Neural cell (in vitro differentiated cells): ENCODE measurements around the gene C4BPA.

ENCODE experiments used
- EP300 ChIP-seq: fragments of 450-650 bp; conservative IDR thresholded peaks from 2 replicates; pipeline ENCODE4 v1.6.1; 2014; ENCODE audit warnings: antibody characterized with exemption, mild to moderate bottlenecking, moderate library complexity; ENCODE audit not compliant: poor library complexity, severe bottlenecking
- EZH2 ChIP-seq: fragments of 200-600, 300-800 bp; shearing (Covaris generic), sonication (generic); IDR thresholded peaks from 2 replicates; pipeline ENCODE4 v1.6.1; 2014; ENCODE audit warnings: antibody characterized with exemption, low read length, borderline replicate concordance, mild to moderate bottlenecking; ENCODE audit not compliant: insufficient read depth, poor library complexity, severe bottlenecking
- MXI1 ChIP-seq: fragments of 450-650 bp; conservative IDR thresholded peaks from 2 replicates; pipeline ENCODE4 v1.6.1; 2014; ENCODE audit warnings: antibody characterized with exemption, mild to moderate bottlenecking; ENCODE audit not compliant: poor library complexity, severe bottlenecking
- POLR2AphosphoS5 ChIP-seq: IDR thresholded peaks from 2 replicates; pipeline ENCODE4 v1.6.1; 2012
- RAD21 ChIP-seq: fragments of 450-650 bp; conservative IDR thresholded peaks from 2 replicates; pipeline ENCODE4 v1.6.1; 2014; ENCODE audit warnings: antibody characterized with exemption, mild to moderate bottlenecking, moderate library complexity
- REST ChIP-seq: IDR thresholded peaks from 2 replicates; pipeline ENCODE4 v1.6.1; 2012; ENCODE audit warnings: borderline replicate concordance
- SMC3 ChIP-seq: fragments of 450-650 bp; conservative IDR thresholded peaks from 2 replicates; pipeline ENCODE4 v1.6.1; 2014; ENCODE audit warnings: antibody characterized with exemption, mild to moderate bottlenecking, moderate library complexity; ENCODE audit not compliant: poor library complexity
- TAF1 ChIP-seq: IDR thresholded peaks from 2 replicates; pipeline ENCODE4 v1.6.1; 2012; ENCODE audit warnings: low read depth
- TF ChIP-seq, protein P1 (sequence below): fragments of 450-650 bp; IDR thresholded peaks from 2 replicates; pipeline ENCODE4 v1.5.1; 2014; ENCODE audit warnings: antibody characterized with exemption, mild to moderate bottlenecking, moderate library complexity; ENCODE audit not compliant: poor library complexity, severe bottlenecking

- no peak for TF ChIP-seq REST
- TF ChIP-seq POLR2AphosphoS5: no peak
- TF ChIP-seq, protein P1, sequence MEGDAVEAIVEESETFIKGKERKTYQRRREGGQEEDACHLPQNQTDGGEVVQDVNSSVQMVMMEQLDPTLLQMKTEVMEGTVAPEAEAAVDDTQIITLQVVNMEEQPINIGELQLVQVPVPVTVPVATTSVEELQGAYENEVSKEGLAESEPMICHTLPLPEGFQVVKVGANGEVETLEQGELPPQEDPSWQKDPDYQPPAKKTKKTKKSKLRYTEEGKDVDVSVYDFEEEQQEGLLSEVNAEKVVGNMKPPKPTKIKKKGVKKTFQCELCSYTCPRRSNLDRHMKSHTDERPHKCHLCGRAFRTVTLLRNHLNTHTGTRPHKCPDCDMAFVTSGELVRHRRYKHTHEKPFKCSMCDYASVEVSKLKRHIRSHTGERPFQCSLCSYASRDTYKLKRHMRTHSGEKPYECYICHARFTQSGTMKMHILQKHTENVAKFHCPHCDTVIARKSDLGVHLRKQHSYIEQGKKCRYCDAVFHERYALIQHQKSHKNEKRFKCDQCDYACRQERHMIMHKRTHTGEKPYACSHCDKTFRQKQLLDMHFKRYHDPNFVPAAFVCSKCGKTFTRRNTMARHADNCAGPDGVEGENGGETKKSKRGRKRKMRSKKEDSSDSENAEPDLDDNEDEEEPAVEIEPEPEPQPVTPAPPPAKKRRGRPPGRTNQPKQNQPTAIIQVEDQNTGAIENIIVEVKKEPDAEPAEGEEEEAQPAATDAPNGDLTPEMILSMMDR: no peak
- no peak for TF ChIP-seq EZH2
- TF ChIP-seq RAD21: no peak
- no peak for TF ChIP-seq TAF1
- no peak for TF ChIP-seq EP300
- no peak for TF ChIP-seq MXI1
- no peak for TF ChIP-seq SMC3
These were observed 47.4 kb upstream of the C4BPA start for GRCh38 chr1:207056673-207057072.
